ENCODE results near the gene RIC8B. TPM values are rescaled to one million over a fixed set of nuclear protein-coding genes. Genes with fewer than 3 reads are reported as not detected.
"Not testable (repeated sequence)": the region's sequence is repeated elsewhere in the genome, so short reads cannot be mapped to it uniquely, and the experiment has no call there.

RIC8B gene
- total and polyA plus RNA-seq, 7 donors = 5.3 to 27.8 (median 17.6) TPM

- TF ChIP-seq POLR2AphosphoS5 (IDR thresholded peaks at IDR 0.05) (no peak), POLR2A (IDR thresholded peaks at IDR 0.05) (no peak), EP300 (IDR thresholded peaks at IDR 0.05) (no peak)
- TF ChIP-seq, protein P1, sequence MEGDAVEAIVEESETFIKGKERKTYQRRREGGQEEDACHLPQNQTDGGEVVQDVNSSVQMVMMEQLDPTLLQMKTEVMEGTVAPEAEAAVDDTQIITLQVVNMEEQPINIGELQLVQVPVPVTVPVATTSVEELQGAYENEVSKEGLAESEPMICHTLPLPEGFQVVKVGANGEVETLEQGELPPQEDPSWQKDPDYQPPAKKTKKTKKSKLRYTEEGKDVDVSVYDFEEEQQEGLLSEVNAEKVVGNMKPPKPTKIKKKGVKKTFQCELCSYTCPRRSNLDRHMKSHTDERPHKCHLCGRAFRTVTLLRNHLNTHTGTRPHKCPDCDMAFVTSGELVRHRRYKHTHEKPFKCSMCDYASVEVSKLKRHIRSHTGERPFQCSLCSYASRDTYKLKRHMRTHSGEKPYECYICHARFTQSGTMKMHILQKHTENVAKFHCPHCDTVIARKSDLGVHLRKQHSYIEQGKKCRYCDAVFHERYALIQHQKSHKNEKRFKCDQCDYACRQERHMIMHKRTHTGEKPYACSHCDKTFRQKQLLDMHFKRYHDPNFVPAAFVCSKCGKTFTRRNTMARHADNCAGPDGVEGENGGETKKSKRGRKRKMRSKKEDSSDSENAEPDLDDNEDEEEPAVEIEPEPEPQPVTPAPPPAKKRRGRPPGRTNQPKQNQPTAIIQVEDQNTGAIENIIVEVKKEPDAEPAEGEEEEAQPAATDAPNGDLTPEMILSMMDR (IDR thresholded peaks at IDR 0.05) = no peak
- Histone ChIP-seq H3K36me3 (no peaks in the 10 kb centered on the region), H3K4me1 (no peaks in the 10 kb centered on the region), H3K27me3 (no peaks in the 10 kb centered on the region), H3K27ac (no peak overlapping the region), H3K9me3 (no peaks in the 10 kb centered on the region), H3K4me3 (no peak overlapping the region)
- intact Hi-C loops (cut with DNase I) = no loop called here
- no peak for DNase-seq
- 7% methylated on average over 3 of the region's 3 CpGs for WGBS, 2 donors
These were observed 144.3 kb downstream of the RIC8B start for GRCh38 chr12:106918746-106919145.

GRCh38 chr12:106919910-106920544 is 145.5 kb downstream of the RIC8B start:
- TF ChIP-seq, protein P1 (IDR thresholded peaks at IDR 0.05) = peak; percentile 51 to 80 (median 73)
- no peak for TF ChIP-seq EP300 (IDR thresholded peaks at IDR 0.05)
- Histone ChIP-seq H3K27ac (no peak overlapping the region), H3K4me3 (no peak overlapping the region), H3K9me3 (no peaks in the 10 kb centered on the region), H3K36me3 (no peaks in the 10 kb centered on the region), H3K4me1 (no peaks in the 10 kb centered on the region), H3K27me3 (no peaks in the 10 kb centered on the region)
- intact Hi-C loops (cut with DNase I) = loop anchor here (1.0 kb wide), 1 partner anchor 535 kb away; no protein-coding TSS in a partner anchor
- whole genome bisulfite sequencing, 2 donors = 43 to 49% methylated on average over 4 of the region's 4 CpGs
- no peak for DNase-seq

GRCh38 chr12:106921976-106922375 is 147.5 kb downstream of the RIC8B start:
- WGBS, 2 donors = 80 to 88% methylated on average over 2 of the region's 2 CpGs
- intact Hi-C loops (cut with DNase I) = not testable (repeated sequence)

DNA sequence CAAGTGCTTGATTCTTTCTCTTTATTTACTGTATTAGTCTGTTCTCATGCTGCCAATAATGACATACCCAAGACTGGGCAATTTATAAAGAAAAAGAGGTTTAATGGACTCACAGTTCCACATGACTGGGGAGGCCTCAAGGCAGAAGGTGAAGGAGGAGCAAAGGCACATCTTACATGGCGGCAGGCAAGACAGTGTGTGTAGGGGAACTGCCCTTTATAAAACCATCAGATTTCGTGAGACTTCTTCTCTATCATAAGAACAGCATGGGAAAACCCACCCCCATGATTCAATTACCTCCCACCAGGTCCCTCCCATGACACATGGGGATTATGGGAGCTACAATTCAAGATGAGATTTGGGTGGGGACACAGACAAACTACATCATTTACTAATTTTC is 149.1 kb downstream of the RIC8B start:
- H3K27ac ChIP-seq; H3K4me1 ChIP-seq; H3K36me3 ChIP-seq; H3K27me3 ChIP-seq; H3K4me3 ChIP-seq; H3K9me3 ChIP-seq; intact Hi-C loops (cut with DNase I); DNase-seq: not testable (repeated sequence)
- WGBS, 2 donors = 91 to 93% methylated on average over 2 of the region's 2 CpGs

More at GRCh38 chr12:106921976-106922375, 147.5 kb downstream of the RIC8B start:
- not testable (repeated sequence) for H3K9me3 ChIP-seq, H3K27me3 ChIP-seq, DNase-seq, H3K4me1 ChIP-seq, H3K4me3 ChIP-seq, H3K27ac ChIP-seq, H3K36me3 ChIP-seq

GRCh38 chr12:106924268-106924861 is 149.9 kb downstream of the RIC8B start:
- Histone ChIP-seq H3K4me3 (no peak overlapping the region), H3K9me3 (no peaks in the 10 kb centered on the region), H3K27me3 (no peaks in the 10 kb centered on the region), H3K36me3 (no peaks in the 10 kb centered on the region), H3K27ac (no peak overlapping the region), H3K4me1 (no peaks in the 10 kb centered on the region)
- intact Hi-C loops (cut with DNase I) = no loop called here
- no peak for DNase-seq
- WGBS, 2 donors = 44 to 65% methylated on average over 3 of the region's 3 CpGs
- TF ChIP-seq POLR2AphosphoS5 (IDR thresholded peaks at IDR 0.05) (no peak), POLR2A (IDR thresholded peaks at IDR 0.05) (no peak), EP300 (IDR thresholded peaks at IDR 0.05) (no peak)
- TF ChIP-seq, protein P1 (IDR thresholded peaks at IDR 0.05) = no peak

DNA sequence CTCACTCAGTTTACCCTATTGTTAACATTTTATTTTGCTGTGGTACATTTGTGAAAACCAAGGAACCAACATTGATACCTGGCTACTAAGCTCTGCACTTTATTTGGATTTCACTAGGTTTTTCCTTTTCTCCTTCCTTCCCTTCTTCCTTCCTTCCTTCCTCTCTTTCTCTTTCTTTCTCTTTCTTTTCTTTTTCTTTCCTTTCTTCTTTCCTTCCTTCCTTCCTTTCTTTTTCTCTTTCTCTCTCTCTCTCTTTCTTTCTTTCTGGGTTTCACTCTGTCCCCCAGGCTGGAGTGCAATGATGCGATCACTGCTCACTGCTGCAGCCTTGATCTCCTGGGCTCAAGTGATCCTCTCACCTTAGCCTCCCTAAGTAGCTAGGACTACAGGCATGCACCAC is 152.2 kb downstream of the RIC8B start:
- Histone ChIP-seq H3K27me3 (no peaks in the 10 kb centered on the region), H3K4me1 (no peaks in the 10 kb centered on the region), H3K27ac (no peak overlapping the region), H3K9me3 (no peaks in the 10 kb centered on the region), H3K4me3 (no peak overlapping the region), H3K36me3 (no peaks in the 10 kb centered on the region)
- intact Hi-C loops (cut with DNase I) = no loop called here
- TF ChIP-seq, protein P1 (IDR thresholded peaks at IDR 0.05) = no peak
- no peak for TF ChIP-seq POLR2A (IDR thresholded peaks at IDR 0.05)
- no peak for TF ChIP-seq EP300 (IDR thresholded peaks at IDR 0.05)
- WGBS, 2 donors = 97 to 98% methylated on average over 1 of the region's 1 CpG
- DNase-seq = no peak

Data from sigmoid colon (tissue), 7 donors.